Activated CD4-positive, alpha-beta memory T cell treated with anti-CD3 and anti-CD28 coated beads, Interleukin-2, amount 10 ng/mL, durations not matched to agents 7 days and 5 days (primary cell): ENCODE results near the gene FAM228B. TPM values are rescaled to one million over a fixed set of nuclear protein-coding genes. Genes with fewer than 3 reads are reported as not detected.
"Not testable (repeated sequence)": the region's sequence is repeated elsewhere in the genome, so short reads cannot be mapped to it uniquely, and the experiment has no call there.

Experiments used
- CTCF ChIA-PET: fragments of 350-600 bp; sonication (Branson Sonifier 250); formaldehyde crosslinking; loops from one replicate; lab custom pipeline; 2021; ENCODE audit warnings: antibody characterized with exemption, inconsistent platforms; lab: Charles Lee
- POLR2A ChIA-PET: fragments of 350-600 bp; sonication (Branson Sonifier 250); formaldehyde crosslinking; loops from one replicate; lab custom pipeline; 2021; ENCODE audit warnings: antibody characterized with exemption; lab: Charles Lee
- DNase-seq: peaks from one replicate; pipeline ENCODE4 v3.0.0-alpha.2; 2020
- H3K27ac Mint-ChIP-seq: one replicate; pipeline ENCODE4 v1.8.0; 2021; ENCODE audit warnings: mild to moderate bottlenecking, mixed read lengths
- H3K27me3 Mint-ChIP-seq: one replicate; pipeline ENCODE4 v1.8.0; 2021; ENCODE audit warnings: mixed read lengths
- H3K36me3 Mint-ChIP-seq: one replicate; pipeline ENCODE4 v1.8.0; 2021; ENCODE audit warnings: low read depth, mixed read lengths
- H3K4me1 Mint-ChIP-seq: one replicate; pipeline ENCODE4 v1.8.0; 2021; ENCODE audit warnings: mixed read lengths
- H3K4me3 Mint-ChIP-seq: one replicate; pipeline ENCODE4 v1.8.0; 2021; ENCODE audit warnings: mild to moderate bottlenecking, mixed read lengths
- H3K9me3 Mint-ChIP-seq: one replicate; pipeline ENCODE4 v1.8.0; 2021; ENCODE audit warnings: mixed read lengths
- total RNA-seq, 2 experiments: library from RNA; stranded (reverse); gene quantifications; one replicate each; pipeline ENCODE4 v1.2.3, GENCODE V29; 2021

The FAM228B gene
- total RNA-seq, 2 experiments from 2014 or later, result 7.2 to 8.4 TPM

DNA sequence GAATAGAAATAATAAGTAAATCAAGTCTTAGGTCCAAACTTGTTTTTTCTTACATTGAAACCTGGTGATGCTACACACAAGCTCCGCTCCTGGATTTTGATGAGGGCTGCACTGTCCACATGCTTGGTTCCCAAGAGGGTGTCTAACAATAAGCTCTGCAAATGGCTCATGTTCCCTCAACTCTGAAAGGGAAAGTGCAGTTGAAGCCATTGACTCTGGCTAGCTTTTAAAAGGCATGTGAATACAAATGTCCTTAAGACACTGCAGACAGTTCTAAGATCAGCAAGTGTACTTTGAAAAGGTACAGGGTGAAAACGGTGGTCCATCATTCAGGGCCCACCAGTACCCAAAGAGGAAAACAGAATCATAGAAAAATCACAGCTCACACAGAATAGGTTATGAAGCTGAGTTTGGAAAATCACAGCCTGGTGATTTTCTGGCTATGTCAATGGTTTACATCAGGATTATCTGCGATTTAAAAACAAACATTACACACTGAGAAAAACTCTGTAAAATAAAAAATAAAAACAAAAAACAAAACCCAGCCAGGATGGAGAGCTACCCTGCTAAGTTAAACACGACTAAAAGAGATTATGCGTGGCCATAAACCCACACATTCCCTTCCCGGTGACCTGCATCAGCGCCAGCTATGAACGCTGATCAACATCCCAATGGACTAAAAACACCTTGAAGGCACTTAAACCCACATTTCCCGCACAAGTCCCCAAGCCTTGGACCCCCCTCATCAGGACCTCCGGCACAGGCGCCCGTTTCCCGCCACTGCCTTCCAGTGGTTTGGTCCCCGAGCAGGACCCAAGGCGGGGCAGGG, 689 bp upstream of the FAM228B start:
- DNase-seq, result no peak
- no peaks in the 10 kb centered on the region for H3K36me3 Mint-ChIP-seq
- ChIA-PET POLR2A (interaction anchor here (0.6 to 1.7 kb wide), 9 partner anchors 39 to 196 kb away, joined by 3 to 5 read pairs (median 3); partner anchors contain the start of genes ATAD2B, FKBP1B, MFSD2B and SF3B6), CTCF (interaction anchor here (0.9 to 1.9 kb wide), 3 partner anchors 38 to 195 kb away, joined by 5 to 6 read pairs (median 6); partner anchors contain the start of genes ATAD2B and TP53I3)
- H3K27me3 Mint-ChIP-seq, result no peaks in the 10 kb centered on the region
- H3K9me3 Mint-ChIP-seq, result no peaks in the 10 kb centered on the region
- peaks cover 17% of the 10 kb centered on the region for H3K4me1 Mint-ChIP-seq
- peak overlapping the region; percentile 41 for H3K27ac Mint-ChIP-seq
- H3K4me3 Mint-ChIP-seq, result peak overlapping the region; percentile 70

GRCh38 chr2:24123922-24124580, 782 bp downstream of the FAM228B start:
- no peak for DNase-seq
- Mint-ChIP-seq H3K9me3 (no peaks in the 10 kb centered on the region), H3K4me3 (peak overlapping the region; percentile 71), H3K36me3 (peaks cover 3% of the 10 kb centered on the region), H3K27me3 (no peaks in the 10 kb centered on the region), H3K4me1 (peaks cover 17% of the 10 kb centered on the region), H3K27ac (no peak overlapping the region)
- ChIA-PET CTCF (interaction anchor here (1.4 to 2.4 kb wide), 3 partner anchors 40 to 198 kb away, joined by 5 to 9 read pairs (median 8); partner anchors contain the start of genes ATAD2B and TP53I3), POLR2A (interaction anchor here (1.1 to 1.5 kb wide), 5 partner anchors 19 to 198 kb away, joined by 3 to 5 read pairs (median 4); partner anchors contain the start of genes ATAD2B, SF3B6 and WDCP)

DNA sequence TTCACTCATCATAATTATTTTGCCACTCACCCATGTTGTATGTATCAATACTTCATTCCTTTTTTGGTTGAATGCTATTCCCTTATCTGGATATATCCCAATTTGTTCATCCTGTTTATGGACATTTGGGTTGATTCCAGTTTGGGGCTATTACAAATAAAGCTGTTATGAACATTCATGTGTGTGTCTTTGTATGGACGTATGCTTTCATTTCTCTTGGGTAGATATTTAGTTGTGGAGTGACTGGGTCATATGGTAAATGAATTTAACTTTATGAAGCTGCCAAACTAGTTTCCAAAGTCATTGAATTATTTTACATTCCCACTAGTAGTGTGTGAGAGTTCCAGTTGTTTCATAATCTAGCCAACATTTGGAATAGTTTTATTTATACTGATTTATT, 2.7 kb downstream of the FAM228B start:
- Mint-ChIP-seq H3K4me1 (peaks cover 17% of the 10 kb centered on the region), H3K27ac (no peak overlapping the region), H3K9me3 (no peaks in the 10 kb centered on the region), H3K36me3 (peaks cover 3% of the 10 kb centered on the region), H3K27me3 (no peaks in the 10 kb centered on the region), H3K4me3 (no peak overlapping the region)
- POLR2A ChIA-PET, result interaction anchor here (1.2 kb wide), 1 partner anchor 50 kb away, joined by 6 read pairs; the partner anchor contains the start of gene SF3B6
- no peak for DNase-seq
- CTCF ChIA-PET, result no interaction called here

DNA sequence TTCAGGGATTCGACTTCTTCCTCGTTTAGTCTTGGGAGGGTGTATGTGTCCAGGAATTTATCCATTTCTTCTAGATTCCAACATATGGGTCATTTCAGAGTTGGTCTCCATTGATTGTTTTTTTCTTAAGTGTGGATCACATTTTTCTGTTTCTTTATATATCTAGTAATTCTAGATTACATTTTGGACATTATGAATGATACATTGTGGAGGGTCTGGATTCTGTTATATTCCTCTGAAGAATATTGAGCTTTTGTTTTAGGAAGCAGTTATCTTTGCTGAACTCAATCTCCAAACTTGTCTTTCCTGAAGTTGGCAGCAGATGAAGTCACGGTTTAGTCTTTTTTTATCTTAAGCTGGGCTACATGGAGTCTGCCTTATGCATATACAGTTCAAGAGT, 9.3 kb downstream of the FAM228B start:
- H3K9me3 Mint-ChIP-seq, result peaks cover 8% of the 10 kb centered on the region
- ChIA-PET POLR2A (no interaction called here), CTCF (no interaction called here)
- H3K4me1 Mint-ChIP-seq, result no peaks in the 10 kb centered on the region
- H3K27ac Mint-ChIP-seq, result no peak overlapping the region
- peaks cover 3% of the 10 kb centered on the region for H3K36me3 Mint-ChIP-seq
- peaks cover 7% of the 10 kb centered on the region for H3K27me3 Mint-ChIP-seq
- DNase-seq, result no peak
- no peak overlapping the region for H3K4me3 Mint-ChIP-seq

GRCh38 chr2:24140305-24140704, 17.0 kb downstream of the FAM228B start:
- POLR2A ChIA-PET, H3K27me3 Mint-ChIP-seq, H3K36me3 Mint-ChIP-seq, H3K27ac Mint-ChIP-seq, DNase-seq, H3K4me1 Mint-ChIP-seq, H3K4me3 Mint-ChIP-seq, H3K9me3 Mint-ChIP-seq: not testable (repeated sequence)
- CTCF ChIA-PET, result interaction anchor here (0.6 kb wide), 1 partner anchor 106 kb away, joined by 3 read pairs; no protein-coding TSS in a partner anchor

GRCh38 chr2:24147364-24147763, 24.1 kb downstream of the FAM228B start:
- Mint-ChIP-seq H3K9me3 (peaks cover 16% of the 10 kb centered on the region), H3K4me3 (no peak overlapping the region), H3K27ac (no peak overlapping the region), H3K4me1 (no peaks in the 10 kb centered on the region), H3K27me3 (no peaks in the 10 kb centered on the region), H3K36me3 (peaks cover 8% of the 10 kb centered on the region)
- DNase-seq, result no peak
- ChIA-PET POLR2A (no interaction called here), CTCF (interaction anchor here (0.8 kb wide), 1 partner anchor 16 kb away, joined by 3 read pairs; no protein-coding TSS in a partner anchor)

DNA sequence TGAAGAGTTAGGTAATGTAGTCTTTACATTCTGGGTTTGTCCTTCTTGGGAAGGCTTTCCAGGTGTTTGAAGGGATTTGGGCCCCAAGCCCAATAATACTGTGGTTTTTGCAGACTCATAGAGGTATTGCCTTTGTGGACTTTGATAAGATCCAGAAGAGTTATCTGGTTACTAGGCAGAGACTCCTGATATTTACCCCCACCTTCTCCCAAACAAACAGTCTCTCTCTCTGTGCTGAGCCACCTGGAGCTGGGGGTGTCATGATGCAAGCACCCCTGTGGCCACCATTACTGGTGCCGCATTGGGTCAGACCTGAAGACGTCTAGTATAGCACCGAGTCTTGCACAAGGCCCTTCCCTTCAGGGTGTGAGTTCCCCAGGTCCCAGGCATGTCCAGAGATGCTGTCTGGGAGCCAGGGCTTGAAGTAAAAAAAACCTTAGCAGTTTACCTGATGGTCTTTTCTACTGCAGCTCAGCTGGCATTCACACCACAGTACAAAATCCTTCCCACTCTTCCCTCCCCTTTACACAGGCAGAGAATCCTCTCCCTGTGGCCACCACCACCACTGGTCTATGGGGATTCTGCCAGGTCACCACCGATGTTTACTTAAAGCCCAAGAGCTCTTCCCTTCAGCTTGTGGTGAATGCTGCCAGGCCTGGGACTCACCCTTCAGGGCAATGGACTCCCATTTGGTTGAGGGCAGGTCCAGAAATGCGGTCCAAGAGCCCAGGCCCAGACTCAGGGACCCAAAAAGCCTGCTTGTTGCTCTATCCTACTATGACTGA, 29.3 kb downstream of the FAM228B start:
- ChIA-PET CTCF (no interaction called here), POLR2A (interaction anchor here (1.0 kb wide), 1 partner anchor 12 kb away, joined by 3 read pairs; no protein-coding TSS in a partner anchor)
- DNase-seq, result no peak
- H3K4me1 Mint-ChIP-seq, result no peaks in the 10 kb centered on the region
- no peak overlapping the region for H3K4me3 Mint-ChIP-seq
- H3K36me3 Mint-ChIP-seq, result peaks cover 3% of the 10 kb centered on the region
- no peaks in the 10 kb centered on the region for H3K27me3 Mint-ChIP-seq
- H3K9me3 Mint-ChIP-seq, result peaks cover 9% of the 10 kb centered on the region
- no peak overlapping the region for H3K27ac Mint-ChIP-seq

DNA sequence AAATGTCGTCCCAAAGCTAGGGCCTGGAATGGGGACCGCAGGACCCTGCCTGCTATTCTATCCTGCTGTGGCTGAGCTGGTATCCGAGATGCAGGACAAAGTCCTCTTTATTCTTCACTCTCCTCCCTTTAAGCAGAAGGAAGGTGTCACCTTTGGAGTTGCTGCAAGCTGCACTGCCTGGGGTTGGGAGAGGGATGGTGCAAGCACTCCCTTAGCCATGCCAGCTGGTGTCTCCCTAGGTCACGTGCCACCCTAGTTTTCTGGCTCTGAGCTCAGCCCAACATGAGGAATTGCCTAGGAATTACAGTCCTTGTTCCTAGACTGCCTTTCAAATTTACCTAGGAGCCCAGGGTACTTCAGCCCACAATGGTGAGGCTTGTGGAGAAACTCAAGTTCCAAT, 30.2 kb downstream of the FAM228B start:
- Mint-ChIP-seq H3K9me3 (peaks cover 2% of the 10 kb centered on the region), H3K4me1 (no peaks in the 10 kb centered on the region), H3K4me3 (no peak overlapping the region), H3K27ac (no peak overlapping the region), H3K36me3 (peaks cover 3% of the 10 kb centered on the region), H3K27me3 (no peaks in the 10 kb centered on the region)
- POLR2A ChIA-PET, result interaction anchor here (1.0 kb wide), 1 partner anchor 11 kb away, joined by 3 read pairs; no protein-coding TSS in a partner anchor
- CTCF ChIA-PET, result interaction anchor here (1.9 kb wide), 1 partner anchor 10 kb away, joined by 8 read pairs; no protein-coding TSS in a partner anchor
- no peak for DNase-seq

GRCh38 chr2:24158131-24158530, 34.9 kb downstream of the FAM228B start:
- CTCF ChIA-PET, result no interaction called here
- peaks cover under 1% of the 10 kb centered on the region for H3K27me3 Mint-ChIP-seq
- H3K36me3 Mint-ChIP-seq, result no peaks in the 10 kb centered on the region
- H3K9me3 Mint-ChIP-seq, result no peaks in the 10 kb centered on the region
- POLR2A ChIA-PET, result interaction anchor here (1.0 kb wide), 1 partner anchor 231 kb away, joined by 3 read pairs; the partner anchor contains the start of gene ATAD2B
- DNase-seq, result no peak
- no peaks in the 10 kb centered on the region for H3K4me1 Mint-ChIP-seq
- H3K27ac Mint-ChIP-seq, result no peak overlapping the region
- no peak overlapping the region for H3K4me3 Mint-ChIP-seq

GRCh38 chr2:24159708-24160107, 36.4 kb downstream of the FAM228B start:
- H3K36me3 Mint-ChIP-seq, result no peaks in the 10 kb centered on the region
- no peaks in the 10 kb centered on the region for H3K9me3 Mint-ChIP-seq
- H3K4me1 Mint-ChIP-seq, result no peaks in the 10 kb centered on the region
- POLR2A ChIA-PET, result no interaction called here
- CTCF ChIA-PET, result no interaction called here
- peaks cover 2% of the 10 kb centered on the region for H3K27me3 Mint-ChIP-seq
- no peak overlapping the region for H3K27ac Mint-ChIP-seq
- no peak overlapping the region for H3K4me3 Mint-ChIP-seq
- no peak for DNase-seq

- peaks cover 2% of the 10 kb centered on the region for H3K27me3 Mint-ChIP-seq
- no peak overlapping the region for H3K4me3 Mint-ChIP-seq
- no peaks in the 10 kb centered on the region for H3K36me3 Mint-ChIP-seq
- ChIA-PET POLR2A (no interaction called here), CTCF (no interaction called here)
- H3K4me1 Mint-ChIP-seq, result no peaks in the 10 kb centered on the region
- no peak overlapping the region for H3K27ac Mint-ChIP-seq
- H3K9me3 Mint-ChIP-seq, result no peaks in the 10 kb centered on the region
- DNase-seq, result no peak
These were observed 37.5 kb downstream of the FAM228B start for GRCh38 chr2:24160761-24161160.

GRCh38 chr2:24162494-24162893, 39.2 kb downstream of the FAM228B start:
- H3K27ac Mint-ChIP-seq, result no peak overlapping the region

More at GRCh38 chr2:24162494-24162893, 39.2 kb downstream of the FAM228B start:
- no peak overlapping the region for H3K4me3 Mint-ChIP-seq
- H3K27me3 Mint-ChIP-seq, result peaks cover 2% of the 10 kb centered on the region
- DNase-seq, result no peak
- no peaks in the 10 kb centered on the region for H3K9me3 Mint-ChIP-seq
- no peaks in the 10 kb centered on the region for H3K36me3 Mint-ChIP-seq
- H3K4me1 Mint-ChIP-seq, result no peaks in the 10 kb centered on the region
- CTCF ChIA-PET, result interaction anchor here (1.2 to 3.4 kb wide), 4 partner anchors 8 to 338 kb away, joined by 3 to 15 read pairs (median 10); partner anchors contain the start of genes ATAD2B and TP53I3
- POLR2A ChIA-PET, result no interaction called here
